GM19351 (cell line): Measurements from ENCODE around the gene SMOC2.

Experiments used
- ATAC-seq: cut with Tn5 transposase; IDR thresholded peaks from one replicate; pipeline ENCODE4 v1.9.1; 2021; ENCODE audit warnings: mild to moderate bottlenecking, moderate library complexity; ENCODE audit not compliant: unreplicated experiment

The SMOC2 gene

DNA sequence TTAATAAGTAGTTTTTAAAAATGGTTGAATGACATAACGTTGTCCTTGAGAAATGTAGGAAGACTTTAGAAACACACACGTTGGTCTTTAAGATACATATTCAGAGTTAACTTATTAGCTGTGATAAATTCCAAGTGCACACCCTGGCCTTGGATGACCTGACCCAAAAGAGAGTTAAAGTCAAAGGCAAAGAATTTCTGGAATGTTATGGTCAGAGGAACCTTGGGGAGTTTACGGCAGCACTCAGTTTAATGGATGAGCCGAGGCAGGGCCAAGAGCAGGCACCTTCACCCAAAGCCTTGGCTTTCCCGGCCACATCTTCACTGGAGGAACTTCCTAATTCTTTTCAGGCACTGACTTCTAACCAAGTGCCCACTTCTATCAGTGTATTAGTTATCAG is 200.5 kb downstream of the SMOC2 start:
- no peak for ATAC-seq

DNA sequence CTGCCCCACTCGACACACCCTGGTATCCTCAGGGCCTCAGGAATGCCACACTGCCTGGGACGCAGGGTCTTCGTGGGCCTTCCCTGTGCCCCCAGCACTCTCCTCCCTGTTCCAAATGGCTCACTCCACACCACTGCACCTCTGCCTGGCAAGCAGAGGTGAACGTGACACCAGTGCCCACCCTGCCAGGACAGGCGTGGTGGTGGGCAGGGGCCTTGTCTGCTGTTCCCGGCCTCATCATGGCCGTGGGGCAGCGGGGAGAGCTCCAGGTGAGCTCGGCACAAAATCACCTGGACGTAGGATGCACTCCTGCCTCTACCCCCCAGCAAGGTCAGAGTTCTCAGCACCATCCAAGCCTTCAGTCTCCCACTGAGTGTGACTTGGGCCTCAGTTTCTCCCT is 202.4 kb downstream of the SMOC2 start:
- ATAC-seq, result no peak

DNA sequence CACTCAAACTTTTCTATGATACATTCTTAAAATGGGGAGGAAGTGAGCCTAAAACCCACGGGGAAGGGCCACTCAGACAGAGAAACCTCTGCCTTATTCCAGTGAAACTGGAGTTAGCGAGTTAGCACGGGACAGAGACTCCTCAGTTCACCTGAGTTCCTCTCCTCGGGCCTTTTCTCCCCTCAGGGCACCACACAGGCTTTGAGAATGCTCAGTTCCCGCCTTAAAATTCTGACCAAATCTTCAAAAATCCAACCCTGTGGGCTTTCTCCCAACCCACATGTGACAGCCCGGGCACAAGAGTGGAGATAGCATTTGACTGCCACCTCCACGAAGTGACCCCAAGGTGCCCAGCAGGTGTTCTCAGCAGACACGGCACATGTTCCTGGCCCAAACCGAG is 204.3 kb downstream of the SMOC2 start:
- no peak for ATAC-seq

DNA sequence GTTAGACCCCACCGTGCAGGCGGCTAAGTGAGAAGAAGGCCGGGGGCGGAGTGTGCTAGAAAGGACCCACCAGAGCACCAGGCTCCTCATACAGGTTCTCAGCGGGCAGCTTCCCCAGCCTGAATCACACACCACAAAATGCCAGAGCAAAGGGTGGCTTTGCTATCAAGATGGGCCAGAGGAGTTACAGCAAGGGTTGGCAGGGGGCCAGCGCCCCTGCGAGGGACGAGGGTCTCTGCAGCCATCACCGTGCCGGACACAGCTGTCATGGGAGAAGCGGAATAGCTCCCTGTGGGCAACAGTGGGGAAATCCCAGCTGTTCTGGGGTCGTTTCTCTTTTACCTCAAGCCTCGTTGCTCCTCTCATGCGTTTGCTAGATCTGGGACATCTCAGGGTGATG is 206.3 kb downstream of the SMOC2 start:
- no peak for ATAC-seq

DNA sequence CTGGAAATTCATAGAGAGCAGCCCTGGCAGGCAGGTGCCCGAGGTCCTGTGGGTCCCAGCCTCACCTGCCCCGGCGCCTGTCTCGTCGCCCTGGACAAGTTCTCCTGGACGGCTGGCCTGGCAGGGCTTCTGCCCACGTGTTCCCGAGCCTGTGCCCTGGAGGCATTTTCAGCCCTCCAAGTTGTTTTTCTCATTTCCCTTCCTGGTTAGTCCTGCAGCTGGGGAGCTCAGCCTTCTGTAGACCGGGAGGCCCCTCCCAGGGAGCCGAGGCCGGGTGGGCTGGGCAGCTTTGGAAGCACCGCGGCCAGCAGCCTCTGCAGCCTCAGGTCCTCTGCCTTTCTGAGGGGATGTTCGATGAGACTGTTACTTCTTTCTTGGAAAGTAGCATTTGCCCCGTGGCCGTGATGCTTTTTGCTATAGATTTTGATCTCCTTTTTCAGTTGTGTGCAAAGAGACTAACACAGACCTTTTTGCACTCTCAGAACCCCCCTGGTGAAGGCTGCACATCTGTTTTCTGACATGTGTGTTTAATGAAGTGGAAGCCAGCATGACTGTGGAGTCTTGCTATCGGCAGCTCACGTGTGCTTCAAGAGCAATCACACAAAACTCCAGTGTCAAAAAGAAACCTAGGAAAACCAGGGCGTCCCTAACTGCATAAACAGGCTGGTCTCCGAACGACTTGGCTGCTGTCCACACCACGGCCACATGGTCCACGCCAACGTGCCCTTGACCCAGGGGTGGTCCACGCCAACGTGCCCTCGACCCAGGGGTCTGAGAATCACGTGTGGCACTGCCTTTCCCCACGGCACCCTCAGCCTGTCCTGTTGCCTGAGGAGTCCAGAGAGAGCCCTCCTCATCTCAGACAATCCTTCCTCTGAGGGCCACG is 207.5 kb downstream of the SMOC2 start:
- no peak for ATAC-seq

DNA sequence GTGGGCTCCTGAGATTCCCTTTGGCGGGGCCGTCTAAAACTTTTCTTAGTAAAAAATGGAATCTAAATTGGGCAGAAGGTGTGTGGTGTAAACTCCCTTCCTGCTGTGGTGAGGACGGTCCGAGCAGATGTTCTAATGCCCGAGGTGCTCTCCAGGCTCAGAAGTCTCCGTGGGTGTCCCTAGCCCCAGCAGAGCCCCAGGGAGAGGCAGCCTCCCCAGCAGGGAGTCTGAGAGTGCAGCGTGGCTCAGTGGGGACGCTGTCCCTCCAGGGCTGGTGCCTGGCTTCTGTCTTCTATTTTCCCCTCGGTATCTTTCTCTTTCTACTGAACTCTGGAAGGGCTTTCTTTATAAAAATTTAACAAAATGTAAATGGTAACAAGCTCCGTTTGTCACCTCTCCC is 208.2 kb downstream of the SMOC2 start:
- no peak for ATAC-seq

DNA sequence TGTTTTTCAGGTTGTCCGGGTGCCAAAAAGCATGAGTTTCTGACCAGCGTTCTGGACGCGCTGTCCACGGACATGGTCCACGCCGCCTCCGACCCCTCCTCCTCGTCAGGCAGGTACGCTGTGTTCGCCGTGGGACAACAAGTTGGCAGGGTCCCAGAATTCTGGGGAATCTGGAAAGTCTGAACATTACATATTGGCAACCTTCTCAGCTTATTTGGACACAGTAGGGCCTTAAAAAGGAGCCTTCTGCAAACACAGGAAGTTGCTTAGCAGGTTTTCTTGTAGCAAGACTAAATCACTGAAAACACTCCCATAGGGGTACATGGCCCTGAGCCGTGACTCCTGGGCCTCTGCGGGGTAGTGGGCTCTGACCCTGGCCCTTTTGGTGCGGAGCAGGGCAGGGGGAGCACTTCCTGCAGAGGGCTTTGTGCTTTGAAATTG is 209.7 kb downstream of the SMOC2 start:
- no peak for ATAC-seq

DNA sequence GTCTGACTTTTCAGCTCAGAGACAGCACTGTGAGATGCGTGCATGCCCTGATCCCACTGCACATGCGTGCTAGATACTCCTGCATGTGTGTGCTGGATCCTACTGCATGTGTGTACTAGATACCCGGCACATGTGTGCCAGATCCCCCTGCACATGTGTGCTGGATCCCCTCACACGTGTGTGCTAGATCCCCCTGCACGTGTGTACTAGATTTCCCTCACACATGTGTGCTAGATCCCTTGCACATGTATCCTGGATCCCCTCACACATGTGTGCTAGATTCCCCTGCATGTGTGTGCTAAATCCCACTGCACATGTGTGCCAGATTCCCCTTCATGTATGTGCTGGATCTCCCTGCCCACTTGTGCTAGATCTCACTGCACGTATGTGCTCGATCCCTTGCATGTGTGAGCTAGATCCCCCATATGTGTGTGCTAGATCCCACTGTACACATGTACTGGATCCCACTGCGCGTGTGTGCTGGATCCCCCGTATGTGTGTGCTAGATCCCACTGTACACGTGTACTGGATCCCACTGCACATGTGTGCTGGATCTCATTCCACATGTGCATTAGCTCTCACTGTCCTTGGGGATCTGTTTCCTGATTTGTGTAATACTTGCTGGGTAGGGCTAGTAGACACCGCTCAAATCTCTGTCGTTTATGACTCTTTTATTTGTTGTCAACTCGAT is 214.6 kb downstream of the SMOC2 start:
- no peak for ATAC-seq

DNA sequence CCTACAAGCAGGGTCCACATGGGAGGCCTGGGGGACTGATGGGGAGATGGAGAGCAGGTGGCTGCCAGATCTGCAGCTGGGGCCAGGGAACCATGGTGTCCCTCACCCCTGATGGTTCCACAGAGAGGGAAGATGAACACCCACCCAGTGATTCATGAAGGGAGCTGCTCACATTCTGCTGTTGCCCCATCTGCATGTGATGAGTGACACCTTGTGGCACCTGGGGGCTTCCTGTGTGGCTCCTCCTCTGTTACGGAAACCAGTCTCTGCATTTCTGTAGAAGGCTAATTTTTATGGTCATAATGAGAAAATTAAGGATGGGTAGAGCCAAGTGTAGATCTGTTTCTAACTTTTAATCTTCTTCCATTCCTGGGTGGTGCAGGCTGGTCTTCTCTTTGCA is 217.1 kb downstream of the SMOC2 start:
- ATAC-seq, result no peak

DNA sequence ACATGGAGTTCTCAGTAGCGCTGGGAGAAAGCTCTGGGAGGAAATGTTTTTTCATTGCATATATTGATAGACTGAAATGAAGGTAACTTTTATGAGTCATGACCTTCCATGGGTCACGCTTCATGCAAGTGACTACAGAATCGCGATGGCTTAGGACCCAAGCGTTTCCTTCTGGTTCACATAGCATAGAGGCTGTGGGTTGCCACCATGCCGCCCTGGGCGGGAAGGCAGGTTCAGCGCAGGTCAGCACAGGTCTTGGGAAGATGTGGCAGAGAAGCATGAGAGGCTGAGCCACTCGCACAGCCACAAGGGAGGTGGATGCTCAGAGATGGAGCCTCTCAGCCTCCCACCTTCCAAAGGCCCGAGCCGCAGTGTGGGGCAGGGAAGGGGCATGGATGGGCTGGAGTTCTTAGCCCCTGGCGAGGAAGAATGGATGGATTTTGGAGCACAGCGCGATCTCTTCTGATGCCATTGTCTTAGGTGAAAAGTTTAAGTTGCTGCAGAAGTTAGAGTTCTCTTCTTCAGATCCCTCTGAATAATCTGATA is 219.5 kb downstream of the SMOC2 start:
- ATAC-seq, result no peak

DNA sequence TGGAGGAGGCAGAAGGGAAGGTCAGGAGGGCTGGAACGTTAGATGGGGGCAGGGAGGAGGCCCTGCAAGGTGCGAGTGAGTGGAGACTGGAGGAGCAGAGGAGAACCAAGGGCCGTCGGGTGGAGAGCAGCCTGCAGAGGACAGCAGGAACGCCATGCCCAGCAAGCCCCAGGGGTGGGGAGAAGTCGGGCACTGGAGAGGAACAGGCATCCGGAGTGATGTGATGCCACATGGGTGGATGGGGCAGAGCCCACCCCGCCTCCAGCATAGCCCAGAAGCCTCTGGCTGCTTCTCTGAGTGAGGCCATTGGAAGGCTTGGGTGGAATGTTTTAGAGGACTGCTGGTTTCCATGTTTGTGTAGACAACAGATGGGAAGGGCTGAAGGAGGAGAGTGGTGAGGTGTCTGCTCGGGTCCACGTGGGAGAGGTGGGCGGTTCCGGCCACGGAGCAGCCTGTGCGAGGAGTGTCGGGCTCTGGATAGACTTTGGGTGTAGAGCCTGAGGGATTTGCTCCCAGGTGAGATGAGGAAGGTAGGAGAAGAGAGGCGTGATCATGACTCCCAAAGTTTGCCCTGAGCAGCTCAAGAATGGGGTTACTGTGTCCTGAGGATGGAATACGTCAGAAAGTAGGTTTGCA is 221.4 kb downstream of the SMOC2 start:
- no peak for ATAC-seq

DNA sequence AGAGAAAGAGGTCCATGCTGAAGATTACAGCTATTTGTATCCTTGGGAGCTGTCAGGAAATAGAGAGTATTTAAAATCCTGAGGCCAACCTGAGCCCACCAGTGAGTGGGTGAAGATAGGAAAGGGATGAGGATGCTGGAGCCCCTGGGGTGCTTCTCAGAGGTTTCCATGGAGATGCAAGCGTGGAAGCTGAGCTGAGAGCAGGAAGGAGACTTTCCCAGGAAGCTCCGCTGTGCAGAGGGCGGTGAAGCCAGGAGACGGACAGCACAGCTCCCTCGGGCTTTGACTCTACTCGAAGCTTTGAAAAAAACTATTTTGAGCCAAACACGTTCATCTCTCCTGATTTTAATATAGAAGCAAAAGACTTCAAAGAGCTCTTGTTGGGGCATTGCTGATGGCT is 222.1 kb downstream of the SMOC2 start:
- no peak for ATAC-seq

DNA sequence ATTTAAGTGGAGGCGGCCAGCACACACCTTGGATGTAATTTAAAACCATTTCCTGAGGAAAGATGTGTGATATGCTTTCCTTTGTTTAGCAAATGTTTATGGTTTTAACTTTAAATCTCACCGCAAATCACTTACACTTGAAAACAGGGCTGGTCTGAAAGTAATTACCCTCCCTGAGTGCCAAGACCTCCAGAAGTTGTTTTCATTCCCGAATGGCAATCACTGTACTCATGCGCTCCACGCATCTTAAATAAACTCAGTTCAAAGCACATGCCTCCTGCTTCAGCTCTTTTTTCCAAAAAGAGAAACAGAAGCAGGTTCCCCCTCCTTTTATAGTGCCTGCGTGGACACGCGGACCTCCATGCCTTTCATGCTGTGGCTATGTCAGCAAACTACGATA is 224.0 kb downstream of the SMOC2 start:
- no peak for ATAC-seq

DNA sequence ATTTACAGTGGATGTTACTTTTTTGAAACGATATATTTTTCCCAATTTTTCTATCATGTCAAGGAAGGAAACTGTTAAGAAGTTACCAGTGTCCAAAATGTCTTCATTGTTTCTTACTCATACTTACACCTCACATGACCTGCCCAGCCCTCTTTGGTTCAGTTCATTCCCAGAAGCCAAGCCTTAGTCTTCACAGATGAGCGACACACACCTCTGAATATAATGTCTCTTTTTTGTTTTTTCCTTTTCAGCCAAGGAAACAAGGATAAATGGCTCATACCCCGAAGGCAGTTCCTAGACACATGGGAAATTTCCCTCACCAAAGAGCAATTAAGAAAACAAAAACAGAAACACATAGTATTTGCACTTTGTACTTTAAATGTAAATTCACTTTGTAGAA is 225.2 kb downstream of the SMOC2 start:
- ATAC-seq, result no peak

DNA sequence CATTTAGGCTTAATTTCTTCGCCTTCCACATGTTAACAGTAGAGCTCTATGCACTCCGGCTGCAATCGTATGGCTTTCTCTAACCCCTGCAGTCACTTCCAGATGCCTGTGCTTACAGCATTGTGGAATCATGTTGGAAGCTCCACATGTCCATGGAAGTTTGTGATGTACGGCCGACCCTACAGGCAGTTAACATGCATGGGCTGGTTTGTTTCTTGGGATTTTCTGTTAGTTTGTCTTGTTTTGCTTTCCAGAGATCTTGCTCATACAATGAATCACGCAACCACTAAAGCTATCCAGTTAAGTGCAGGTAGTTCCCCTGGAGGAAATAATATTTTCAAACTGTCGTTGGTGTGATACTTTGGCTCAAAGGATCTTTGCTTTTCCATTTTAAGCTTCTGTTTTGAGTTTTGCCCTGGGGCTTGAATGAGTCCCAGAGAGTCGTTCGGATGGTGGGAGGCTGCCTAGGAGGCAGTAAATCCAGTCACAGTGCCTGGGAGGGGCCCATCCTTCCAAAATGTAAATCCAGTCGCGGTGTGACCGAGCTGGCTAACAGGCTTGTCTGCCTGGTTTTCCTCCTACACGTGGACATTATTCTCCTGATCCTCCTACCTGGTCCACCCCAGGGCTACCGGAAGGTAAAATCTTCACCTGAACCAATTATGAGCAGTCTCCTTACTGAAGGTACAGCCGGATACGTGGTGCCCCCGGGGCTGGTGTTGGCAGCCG is 225.9 kb downstream of the SMOC2 start:
- no peak for ATAC-seq

DNA sequence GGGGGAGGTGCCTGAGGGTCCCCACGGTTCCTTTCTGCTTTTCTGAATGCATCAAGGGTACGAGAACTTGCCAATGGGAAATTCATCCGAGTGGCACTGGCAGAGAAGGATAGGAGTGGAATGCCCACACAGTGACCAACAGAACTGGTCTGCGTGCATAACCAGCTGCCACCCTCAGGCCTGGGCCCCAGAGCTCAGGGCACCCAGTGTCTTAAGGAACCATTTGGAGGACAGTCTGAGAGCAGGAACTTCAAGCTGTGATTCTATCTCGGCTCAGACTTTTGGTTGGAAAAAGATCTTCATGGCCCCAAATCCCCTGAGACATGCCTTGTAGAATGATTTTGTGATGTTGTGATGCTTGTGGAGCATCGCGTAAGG is 226.4 kb downstream of the SMOC2 start:
- no peak for ATAC-seq

DNA sequence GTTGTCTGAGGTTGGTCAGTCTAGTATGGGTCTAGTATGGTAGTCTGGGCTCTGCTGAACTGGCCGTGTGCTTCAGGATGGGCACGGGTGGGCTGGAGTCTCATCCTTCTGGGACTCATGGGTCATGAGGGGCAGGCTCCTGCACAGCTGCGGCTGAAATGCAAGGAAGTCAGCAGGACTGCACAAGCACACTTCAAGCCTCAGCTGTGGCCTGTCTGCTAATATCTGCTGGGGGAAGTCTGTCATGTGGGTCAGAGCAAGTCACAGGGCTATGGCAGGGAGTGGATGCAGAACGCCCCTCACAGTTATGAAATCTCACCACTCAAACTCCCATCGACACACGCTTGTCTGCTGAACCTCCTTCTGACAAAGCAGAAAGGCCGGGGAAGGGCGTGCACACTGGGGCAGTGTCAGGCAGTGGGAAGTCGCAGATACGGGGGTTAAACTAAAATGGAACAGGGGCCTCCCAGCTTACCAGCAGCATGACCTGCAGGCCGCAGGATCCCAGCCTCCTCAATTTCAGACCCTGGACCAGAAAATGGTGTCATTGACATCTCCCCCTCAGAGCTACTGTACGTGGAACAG is 229.5 kb downstream of the SMOC2 start:
- no peak for ATAC-seq

DNA sequence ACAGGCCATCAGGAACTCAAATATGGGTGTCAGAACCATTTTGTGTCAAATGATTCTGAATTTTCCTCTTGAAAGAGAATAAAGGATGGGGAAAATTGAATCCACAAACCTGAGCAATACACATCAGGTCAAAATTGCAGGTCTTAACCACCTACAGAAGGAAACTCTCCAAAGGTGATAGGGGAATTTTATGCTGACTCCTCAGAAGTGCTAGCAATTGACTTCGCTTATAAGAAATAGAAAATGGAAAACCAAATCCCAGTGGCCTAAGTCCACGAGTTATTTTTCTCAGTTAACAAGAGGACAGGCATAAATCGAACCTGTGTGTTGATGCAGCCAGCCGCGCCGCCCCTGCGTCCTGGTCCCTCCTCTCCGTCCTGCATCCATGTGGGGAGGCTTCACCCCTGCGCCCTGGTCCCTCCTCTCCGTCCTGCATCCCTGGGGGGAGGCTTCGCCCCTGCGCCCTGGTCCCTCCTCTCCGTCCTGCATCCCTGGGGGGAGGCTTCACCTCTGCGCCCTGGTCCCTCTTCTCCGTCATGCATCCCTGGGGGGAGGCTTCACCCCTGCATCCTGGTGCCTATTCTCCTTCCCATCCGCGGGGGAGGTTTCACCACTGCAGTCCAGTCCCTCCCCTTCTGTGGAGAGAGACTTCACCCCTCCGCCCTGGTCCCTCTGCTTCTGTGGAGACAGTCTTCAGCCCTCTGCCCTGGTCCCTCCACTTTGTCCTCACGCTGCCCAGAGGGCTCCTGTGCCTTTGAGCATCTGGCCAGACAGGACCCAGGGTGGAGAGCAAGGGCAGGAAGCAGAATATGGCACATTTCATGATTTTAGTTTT is 230.3 kb downstream of the SMOC2 start:
- no peak for ATAC-seq

DNA sequence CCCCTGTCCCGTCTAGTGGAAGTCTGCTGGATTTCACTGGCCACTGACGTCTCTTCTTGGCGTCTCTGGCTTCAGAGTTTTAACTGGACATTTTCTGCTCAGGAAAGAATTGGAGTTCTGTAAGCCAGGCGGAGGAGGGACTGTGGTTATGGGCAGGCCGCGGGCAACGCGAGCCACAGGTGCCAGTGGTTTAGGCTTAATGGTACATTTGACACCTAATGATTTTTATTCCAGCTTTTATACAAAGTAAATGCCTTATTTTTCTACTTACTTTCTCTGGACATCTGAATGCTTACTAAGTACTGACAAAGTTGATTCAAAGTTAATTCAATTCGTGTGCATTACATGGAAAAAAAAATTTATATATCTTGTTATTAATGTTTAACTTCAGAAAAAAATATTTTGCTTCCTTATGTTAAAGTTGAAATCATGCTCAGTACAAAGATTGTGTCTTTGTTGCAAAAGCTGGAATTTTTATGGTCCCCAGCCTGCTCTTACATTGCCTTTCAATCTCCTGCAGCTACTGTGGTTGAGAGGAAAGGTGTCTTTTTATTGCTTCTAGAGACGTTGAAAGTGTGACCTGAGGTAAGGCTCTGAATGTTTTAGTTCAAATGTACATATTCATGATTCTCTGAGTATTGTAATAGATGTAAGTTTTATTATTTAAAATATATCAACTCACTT is 231.0 kb downstream of the SMOC2 start:
- ATAC-seq, result no peak
